Nephron (organoid): Measurements from ENCODE around the gene TRABD.

Experiments
- H3K27ac Mint-ChIP-seq, 3 experiments: 2 replicates each; pipeline ENCODE4 v1.8.0; 2020; ENCODE audit warnings: mixed read lengths in 3 of 3, mild to moderate bottlenecking in 2 of 3, moderate library complexity in 1 of 3
- H3K27me3 Mint-ChIP-seq: 2 replicates; pipeline ENCODE4 v1.8.0; 2021; ENCODE audit warnings: low read depth, mild to moderate bottlenecking, moderate library complexity, mixed read lengths
- H3K36me3 Mint-ChIP-seq: 2 replicates; pipeline ENCODE4 v1.8.0; 2020; ENCODE audit warnings: low read depth, mixed read lengths
- H3K4me1 Mint-ChIP-seq: 2 replicates; pipeline ENCODE4 v1.8.0; 2020; ENCODE audit warnings: mixed read lengths
- H3K4me3 Mint-ChIP-seq, 3 experiments: 2 replicates each; pipeline ENCODE4 v1.8.0; 2020; ENCODE audit warnings: mild to moderate bottlenecking in 3 of 3, mixed read lengths in 3 of 3, moderate library complexity in 2 of 3
- H3K9me3 Mint-ChIP-seq: 2 replicates; pipeline ENCODE4 v1.8.0; 2020; ENCODE audit warnings: mixed read lengths
- TF ChIP-seq, protein P1 (sequence below), 3 experiments: fragments of 200-600 bp; sonication (generic); IDR thresholded peaks; one replicate each; pipeline ENCODE4 v1.5.0; 2021; ENCODE audit warnings: antibody characterized with exemption in 3 of 3; ENCODE audit not compliant: unreplicated experiment in 3 of 3

The TRABD gene

DNA sequence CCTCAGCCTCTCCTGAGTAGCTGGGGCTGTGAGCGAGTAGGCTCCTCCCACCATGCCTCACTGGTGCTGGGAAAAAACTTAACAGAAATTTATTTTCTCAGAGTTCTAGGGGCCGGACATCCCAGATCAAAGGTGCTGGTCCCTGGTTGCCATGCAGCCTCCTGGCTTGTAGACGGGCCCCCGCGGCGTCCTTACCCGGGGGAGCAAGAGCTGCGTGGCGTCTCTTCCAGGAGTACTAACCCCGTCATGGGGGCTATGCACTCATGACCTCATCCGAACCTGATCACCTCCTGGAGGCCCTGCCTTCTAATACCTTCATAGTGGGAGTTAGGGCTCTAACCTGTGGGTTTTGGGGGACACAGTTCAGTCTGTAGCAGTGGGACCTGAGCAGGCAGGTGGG lies 2.6 kb downstream of the TRABD start:
- peaks cover 16% of the 10 kb centered on the region for H3K4me1 Mint-ChIP-seq
- H3K27me3 Mint-ChIP-seq = no peaks in the 10 kb centered on the region
- peak overlapping the region; percentile 59 to 65 (median 60) for H3K4me3 Mint-ChIP-seq
- H3K27ac Mint-ChIP-seq = no peak overlapping the region
- H3K9me3 Mint-ChIP-seq = no peaks in the 10 kb centered on the region
- TF ChIP-seq, protein P1, sequence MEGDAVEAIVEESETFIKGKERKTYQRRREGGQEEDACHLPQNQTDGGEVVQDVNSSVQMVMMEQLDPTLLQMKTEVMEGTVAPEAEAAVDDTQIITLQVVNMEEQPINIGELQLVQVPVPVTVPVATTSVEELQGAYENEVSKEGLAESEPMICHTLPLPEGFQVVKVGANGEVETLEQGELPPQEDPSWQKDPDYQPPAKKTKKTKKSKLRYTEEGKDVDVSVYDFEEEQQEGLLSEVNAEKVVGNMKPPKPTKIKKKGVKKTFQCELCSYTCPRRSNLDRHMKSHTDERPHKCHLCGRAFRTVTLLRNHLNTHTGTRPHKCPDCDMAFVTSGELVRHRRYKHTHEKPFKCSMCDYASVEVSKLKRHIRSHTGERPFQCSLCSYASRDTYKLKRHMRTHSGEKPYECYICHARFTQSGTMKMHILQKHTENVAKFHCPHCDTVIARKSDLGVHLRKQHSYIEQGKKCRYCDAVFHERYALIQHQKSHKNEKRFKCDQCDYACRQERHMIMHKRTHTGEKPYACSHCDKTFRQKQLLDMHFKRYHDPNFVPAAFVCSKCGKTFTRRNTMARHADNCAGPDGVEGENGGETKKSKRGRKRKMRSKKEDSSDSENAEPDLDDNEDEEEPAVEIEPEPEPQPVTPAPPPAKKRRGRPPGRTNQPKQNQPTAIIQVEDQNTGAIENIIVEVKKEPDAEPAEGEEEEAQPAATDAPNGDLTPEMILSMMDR (IDR thresholded peaks at IDR 0.05; ENCODE audit: unreplicated experiment in 3 of 3) = no peak
- H3K36me3 Mint-ChIP-seq = peaks cover 5% of the 10 kb centered on the region

DNA sequence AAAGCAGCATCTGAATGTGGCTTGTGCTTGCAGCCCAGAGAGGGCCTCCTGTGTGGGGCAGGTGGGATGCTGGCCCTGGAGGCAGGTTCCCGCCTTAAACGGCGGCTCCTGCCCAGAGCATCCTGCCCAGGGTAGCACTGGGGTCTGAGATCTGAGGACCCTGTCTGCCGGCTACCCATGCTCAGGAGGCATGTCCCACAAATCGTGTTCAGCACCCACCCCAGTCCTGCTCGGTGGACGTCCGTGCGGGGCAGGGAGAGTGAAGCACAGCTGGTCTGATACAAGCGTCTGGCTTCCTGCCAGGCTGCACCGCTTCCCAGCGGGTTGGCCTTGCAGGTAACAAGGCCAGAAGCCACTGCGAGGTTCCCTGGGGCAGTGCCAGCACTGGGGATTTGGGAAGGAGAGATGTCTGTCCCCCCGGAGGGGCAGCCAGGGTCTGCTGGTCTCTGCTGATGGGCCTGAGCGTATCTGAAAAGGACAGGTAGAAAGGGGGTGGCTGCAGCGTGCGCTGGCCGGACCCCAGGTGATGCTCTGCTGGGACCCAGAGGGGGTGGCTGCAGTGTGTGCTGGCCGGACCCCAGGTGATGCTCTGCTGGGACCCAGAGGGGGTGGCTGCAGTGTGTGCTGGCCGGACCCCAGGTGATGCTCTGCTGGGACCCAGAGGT lies 3.6 kb downstream of the TRABD start:
- TF ChIP-seq, protein P1 (IDR thresholded peaks at IDR 0.05; ENCODE audit: unreplicated experiment in 3 of 3) = no peak
- no peaks in the 10 kb centered on the region for H3K9me3 Mint-ChIP-seq
- peaks cover 16% of the 10 kb centered on the region for H3K4me1 Mint-ChIP-seq
- H3K4me3 Mint-ChIP-seq = peak overlapping the region in 2 of 3 experiments; percentile 44 to 57
- H3K27me3 Mint-ChIP-seq = no peaks in the 10 kb centered on the region
- peak overlapping the region in 2 of 3 experiments; percentile 64 to 74 for H3K27ac Mint-ChIP-seq
- peaks cover 5% of the 10 kb centered on the region for H3K36me3 Mint-ChIP-seq

DNA sequence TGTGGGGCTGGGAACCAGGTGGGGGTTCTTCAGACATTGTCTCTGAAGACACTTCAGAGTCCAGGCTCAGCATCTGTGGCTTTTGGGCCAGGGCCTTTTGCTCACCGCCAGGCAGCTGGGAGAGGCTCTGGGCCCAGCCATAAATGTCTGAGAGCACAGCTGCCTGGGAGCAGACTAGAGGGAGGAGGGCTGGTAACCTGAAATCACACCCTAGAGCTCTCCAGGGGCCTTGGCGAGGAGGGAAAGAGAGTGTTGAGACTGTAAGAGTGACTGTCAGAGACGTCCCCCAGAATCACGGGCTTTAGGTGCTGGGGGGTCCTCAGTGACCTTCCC lies 4.1 kb downstream of the TRABD start:
- Mint-ChIP-seq H3K9me3 (no peaks in the 10 kb centered on the region), H3K36me3 (peaks cover 5% of the 10 kb centered on the region), H3K4me3 (peak overlapping the region; percentile 57 to 67 (median 60)), H3K4me1 (peaks cover 16% of the 10 kb centered on the region), H3K27ac (peak overlapping the region; percentile 62 to 72 (median 64)), H3K27me3 (no peaks in the 10 kb centered on the region)
- TF ChIP-seq, protein P1 (IDR thresholded peaks at IDR 0.05; ENCODE audit: unreplicated experiment in 3 of 3) = no peak

DNA sequence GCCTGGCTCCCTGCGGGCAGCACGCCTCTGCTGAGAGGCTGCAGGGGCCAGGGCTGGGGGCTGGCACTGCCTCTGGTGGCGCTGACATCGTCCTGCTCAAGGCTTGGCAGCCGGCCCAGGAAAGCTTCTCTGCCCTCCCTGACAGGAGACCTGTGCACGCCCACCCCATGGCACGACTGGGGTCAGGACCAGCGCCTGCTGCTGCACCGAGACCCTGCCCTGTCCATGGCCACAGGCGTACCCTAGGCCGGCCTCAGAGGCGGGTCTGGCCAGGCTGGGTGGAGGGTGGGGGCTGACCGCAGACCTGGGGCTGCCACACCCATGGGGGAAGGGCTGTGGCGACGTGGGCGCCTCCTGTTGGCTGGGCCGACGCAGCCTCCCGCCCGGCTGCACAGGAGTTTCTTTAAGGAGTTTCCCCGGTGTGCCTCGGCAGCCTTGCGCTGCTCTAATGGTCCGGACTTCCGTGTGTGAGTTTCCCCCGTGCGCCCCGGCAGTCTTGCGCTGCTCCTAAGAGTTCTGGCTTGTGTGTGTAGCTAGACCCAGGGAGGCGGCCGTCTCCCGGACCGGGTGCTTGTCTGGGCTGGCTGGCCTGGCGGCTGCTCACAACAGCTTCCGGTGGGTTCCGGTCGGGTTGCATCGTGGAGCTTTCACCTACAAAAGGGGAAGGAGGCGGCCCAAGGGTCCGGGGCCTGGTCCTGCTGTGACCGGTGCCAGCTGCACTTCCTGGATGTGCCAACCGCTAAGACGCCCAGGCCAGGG lies 4.6 kb downstream of the TRABD start:
- Mint-ChIP-seq H3K36me3 (peaks cover 5% of the 10 kb centered on the region), H3K4me1 (peaks cover 16% of the 10 kb centered on the region), H3K4me3 (peak overlapping the region; percentile 38 to 65 (median 57)), H3K9me3 (no peaks in the 10 kb centered on the region), H3K27me3 (no peaks in the 10 kb centered on the region), H3K27ac (peak overlapping the region; percentile 50 to 64 (median 57))
- TF ChIP-seq, protein P1 (IDR thresholded peaks at IDR 0.05; ENCODE audit: unreplicated experiment in 3 of 3) = peak; percentile 14 to 49 (median 26)

DNA sequence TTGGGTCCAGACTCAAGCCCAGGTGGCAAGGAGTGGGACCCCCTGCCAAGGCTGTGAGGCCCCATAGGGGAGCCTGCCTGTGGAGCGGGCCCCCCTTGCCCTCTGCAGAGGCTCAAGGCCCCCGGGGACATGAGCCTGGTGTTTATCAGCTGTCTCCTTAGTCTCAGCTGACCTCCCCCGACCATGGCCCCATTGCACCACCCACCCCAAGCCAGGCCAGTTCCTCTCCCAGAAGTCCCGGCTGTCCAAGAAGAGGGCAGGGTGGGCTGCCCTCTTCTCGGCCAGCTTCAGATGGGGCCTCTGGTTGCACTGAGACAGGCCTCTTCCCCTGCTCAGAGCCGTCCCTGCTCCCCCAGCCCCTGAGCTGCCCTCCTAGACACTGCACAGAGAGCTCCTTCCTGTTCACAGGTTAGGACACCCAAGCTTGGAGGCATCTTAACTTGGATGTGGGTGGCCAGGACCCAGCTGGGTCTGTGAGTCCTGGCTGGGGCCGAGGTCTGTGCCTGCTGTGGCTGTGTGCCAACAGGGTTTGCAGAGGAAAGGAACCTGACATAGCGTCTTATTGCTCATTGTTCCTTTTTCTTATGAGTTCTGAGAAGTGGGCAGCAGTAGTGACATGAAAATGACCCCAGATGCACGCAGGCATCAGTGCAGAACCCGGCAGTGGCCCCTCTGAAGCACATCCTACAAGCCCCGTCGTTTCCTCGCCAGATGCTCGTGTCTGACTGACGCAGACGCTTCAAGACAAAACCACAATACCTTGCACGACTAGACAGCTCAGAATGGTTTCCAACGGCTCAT lies 5.4 kb downstream of the TRABD start:
- TF ChIP-seq, protein P1 (IDR thresholded peaks at IDR 0.05; ENCODE audit: unreplicated experiment in 3 of 3) = no peak
- H3K9me3 Mint-ChIP-seq = no peaks in the 10 kb centered on the region
- no peaks in the 10 kb centered on the region for H3K27me3 Mint-ChIP-seq
- H3K27ac Mint-ChIP-seq = peak overlapping the region; percentile 60 to 71 (median 69)
- peaks cover 16% of the 10 kb centered on the region for H3K4me1 Mint-ChIP-seq
- H3K4me3 Mint-ChIP-seq = peak overlapping the region; percentile 57 to 58 (median 57)
- H3K36me3 Mint-ChIP-seq = peaks cover 5% of the 10 kb centered on the region
